NCI-H526 treated with DMSO at 0.1 percent for 48 hours (cell line): Measurements from ENCODE around the gene SMYD3.
"Not testable (repeated sequence)": the region's sequence is repeated elsewhere in the genome, so short reads cannot be mapped to it uniquely, and the experiment has no call there.

Experiments
- DNase-seq: peaks from one replicate; lab custom pipeline; 2025; lab: John Stamatoyannopoulos, UW

The SMYD3 gene

DNA sequence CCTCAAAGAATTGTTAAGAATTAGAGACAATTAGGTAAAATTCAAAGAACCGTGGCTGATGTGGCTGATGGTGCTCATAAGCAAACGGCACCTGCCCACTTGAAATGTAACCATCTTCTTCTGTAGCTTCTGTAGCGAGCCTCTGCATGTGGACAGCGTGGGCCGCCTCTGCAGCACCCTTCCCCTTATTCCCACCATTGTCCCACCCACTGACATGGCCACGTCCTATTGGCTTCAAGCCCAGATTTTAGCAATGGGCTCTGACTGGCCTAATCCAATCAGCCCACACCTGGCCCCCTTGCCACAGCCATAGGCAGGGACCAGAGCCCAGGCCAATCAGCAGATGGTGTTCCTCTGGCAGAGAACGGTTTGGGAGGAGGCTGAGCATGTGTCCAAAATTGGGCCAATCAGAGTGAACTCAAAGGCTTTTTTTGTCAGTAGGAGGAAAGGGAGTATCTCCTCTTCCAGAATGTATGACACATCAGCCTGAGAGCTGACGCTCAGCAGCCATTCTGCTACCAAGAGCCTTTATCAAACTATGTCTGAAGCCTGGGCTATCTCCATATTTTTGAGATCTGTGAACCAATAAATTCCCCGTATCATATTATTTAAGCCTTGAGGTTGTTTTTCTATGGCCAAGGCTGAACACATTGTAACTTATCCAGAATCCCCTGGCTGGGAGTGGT lies 518.5 kb downstream of the SMYD3 start:
- no peak for DNase-seq

DNA sequence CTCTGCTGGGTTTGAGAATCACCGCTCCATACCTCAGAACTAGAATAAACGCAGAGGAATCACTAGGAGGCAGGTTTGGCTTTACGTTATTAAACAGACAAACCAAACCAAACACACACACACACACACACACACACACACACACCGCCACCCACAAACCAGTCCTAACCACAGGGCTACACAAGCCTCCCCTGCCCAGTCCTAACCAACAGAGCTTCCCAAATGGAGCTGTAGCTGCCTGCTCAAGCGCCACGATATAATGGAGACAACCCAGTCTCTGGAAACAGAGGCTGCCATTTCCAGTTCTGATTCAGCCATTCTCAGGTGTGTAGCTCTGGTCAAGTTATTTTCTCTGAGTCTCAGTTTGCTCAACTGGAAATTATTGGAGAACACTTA lies 519.1 kb downstream of the SMYD3 start:
- DNase-seq, result no peak

DNA sequence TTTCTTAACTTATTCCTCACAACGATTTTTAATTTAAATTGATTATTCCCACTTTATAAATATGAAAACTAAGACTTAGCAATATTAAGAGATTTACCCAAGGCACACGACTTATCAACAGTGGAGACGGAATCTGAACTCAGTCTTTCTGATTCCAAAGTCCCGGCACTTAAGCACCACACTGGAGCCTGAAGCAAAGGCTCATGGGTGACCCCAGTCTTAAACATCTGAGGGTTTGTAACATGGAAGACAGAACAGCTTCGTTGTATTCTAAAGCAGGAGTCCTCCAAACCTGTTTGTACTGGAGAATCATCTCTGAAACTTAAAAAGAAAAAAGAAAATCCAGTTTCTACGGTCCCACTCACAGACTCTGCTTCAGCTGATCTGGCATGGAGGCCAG lies 519.5 kb downstream of the SMYD3 start:
- DNase-seq, result no peak

DNA sequence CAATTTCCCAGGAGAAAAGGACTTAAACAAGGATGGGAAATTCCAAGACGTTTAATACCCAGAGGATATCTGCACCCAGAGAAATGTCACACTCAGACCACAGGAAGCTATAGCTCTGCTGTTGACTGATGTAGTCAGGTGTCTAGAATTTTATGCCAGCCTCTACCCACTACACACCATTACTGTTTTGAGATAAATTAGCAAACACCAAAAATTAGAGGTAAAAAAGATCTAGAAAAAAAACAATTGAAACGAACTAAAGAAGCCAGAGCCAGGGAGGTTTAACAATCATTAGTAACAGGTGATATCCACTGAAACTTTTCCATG lies 519.9 kb downstream of the SMYD3 start:
- peak; percentile 35 for DNase-seq

DNA sequence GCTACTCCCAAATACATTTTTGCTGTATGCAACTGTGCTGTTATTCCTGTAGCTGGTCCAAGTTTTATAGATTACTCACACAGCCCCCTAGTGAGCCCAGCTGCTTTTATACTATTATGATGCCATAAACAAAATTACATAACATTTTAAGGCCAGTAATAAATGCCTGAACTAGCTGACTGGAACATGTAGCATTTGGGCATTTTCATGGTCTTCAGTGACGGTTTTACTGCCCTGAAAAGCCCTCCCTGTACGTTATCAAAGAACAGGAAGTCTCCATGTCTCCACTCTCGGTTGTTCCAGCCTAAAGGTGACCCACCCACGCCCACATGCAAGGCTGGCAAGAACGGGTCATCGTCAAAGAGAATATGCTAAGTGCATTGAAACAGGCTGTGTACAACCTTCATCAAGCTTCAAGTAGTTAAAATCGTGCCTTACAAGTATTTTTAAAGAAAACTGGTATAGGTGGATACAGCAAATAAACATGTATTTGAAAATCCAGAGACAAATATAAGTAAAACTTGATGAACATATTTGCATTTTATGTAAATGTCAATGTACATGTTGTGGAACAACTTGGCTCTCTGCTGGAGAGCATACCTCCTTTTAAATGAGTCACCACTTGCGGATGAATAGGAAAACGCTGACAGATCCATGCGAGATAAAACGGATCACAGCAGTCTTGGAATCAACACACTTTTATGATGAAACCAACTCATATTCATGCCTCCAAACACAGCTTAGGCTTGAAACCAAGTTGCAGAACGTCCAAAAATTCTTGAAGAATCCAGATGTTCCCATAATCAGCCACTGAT lies 520.5 kb downstream of the SMYD3 start:
- DNase-seq, result peak; percentile 71

DNA sequence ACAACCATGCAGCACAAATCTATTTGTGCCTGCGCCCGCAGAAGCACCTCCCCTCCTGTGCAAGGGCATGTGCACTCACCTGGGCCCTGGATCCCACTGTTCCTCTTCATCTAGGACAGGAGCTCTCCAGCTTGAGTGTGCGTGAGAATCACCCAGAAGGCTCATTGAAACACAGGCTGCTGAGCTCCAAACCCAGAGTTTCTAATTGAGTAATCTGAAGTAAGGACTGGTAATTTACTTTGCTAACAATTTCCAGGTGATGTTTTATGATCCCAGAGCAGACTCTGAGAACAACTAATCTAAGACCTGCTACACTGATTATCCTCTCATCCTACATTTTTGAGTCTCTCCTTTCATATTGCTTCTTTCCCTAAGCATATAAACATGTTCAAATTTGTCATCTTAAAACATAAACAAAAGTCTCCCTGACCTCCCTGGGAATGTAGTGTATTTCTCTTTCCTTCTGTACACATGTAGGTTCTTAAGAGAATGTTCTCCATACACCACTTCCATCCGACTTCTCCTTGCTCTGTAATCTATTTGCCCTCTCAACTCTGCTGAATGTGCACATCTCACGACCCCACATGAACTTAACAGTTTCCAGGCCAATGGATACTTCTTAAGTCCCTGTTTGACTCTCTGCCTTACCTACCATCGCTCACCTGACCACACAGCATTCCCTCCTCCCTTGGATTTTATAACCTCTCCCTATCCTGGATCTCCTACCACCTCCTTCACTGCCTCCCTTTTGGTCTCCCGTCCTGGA lies 522.5 kb downstream of the SMYD3 start:
- no peak for DNase-seq

DNA sequence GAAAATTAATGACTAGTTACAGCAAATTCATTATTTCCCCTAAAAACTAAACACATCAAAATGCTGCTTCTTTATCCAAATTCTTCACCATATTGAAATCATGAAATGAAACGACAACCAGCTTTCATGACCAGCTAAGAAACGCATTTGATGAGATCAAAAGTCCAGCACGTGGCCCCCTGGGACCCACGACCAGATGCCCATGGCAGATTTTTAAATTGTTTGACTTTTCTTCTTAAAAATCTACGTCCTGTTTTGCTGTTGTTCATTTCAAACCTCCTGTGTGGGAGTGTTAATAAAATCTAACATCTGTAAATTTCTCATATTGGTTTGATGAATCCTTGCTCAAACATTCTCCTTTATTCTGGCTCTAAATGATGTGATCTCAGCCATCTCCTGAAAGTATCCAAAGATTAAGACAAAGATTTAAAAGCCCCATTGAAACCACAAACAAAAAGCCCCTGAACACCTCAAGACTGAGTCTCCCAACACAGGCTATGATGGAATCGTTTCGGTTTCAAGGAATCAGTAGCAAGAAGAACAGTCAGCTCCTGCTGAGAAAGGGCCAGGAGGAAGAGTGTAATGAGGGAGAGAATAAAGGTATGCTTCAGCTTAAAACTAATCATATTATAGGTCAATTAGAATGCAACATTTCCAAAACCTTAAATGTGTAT lies 523.6 kb downstream of the SMYD3 start:
- no peak for DNase-seq

DNA sequence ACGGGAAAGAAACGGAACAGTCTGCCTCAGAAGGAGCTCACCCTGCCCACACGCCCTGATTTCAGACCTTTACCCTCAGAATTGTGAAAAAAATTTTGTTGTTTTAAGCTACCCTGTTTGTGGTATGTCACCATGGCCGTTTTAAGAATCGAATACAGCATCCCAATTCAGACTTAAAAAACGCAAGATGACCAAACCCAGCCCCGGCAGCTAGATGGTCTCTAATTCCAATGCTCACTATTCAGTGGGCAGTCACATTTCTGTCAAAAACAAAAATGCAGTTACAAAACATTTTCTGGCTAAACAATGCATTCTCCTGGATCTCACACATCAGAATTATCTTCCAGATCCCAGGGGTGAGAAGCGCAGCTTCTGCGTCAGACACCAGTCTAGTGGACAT lies 527.5 kb downstream of the SMYD3 start:
- no peak for DNase-seq

DNA sequence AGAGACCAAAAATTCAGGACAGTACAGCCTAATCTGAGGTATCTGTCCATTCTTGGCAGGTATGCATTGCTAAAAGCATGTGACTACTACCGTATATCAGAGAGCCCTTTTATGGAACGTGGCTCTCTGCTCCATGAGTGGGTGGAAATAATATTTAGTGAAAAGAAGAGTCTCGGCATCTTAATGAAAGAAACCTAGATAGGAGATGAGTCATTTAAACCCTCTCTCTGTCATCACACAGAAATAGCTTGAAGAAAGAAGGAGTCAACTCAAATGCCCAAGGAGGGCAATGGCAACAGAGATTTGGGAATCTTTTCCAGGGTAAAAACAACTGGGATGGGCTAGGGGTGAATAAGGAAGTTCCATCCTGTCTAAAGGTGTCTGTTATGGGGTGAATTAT lies 528.2 kb downstream of the SMYD3 start:
- DNase-seq, result no peak

DNA sequence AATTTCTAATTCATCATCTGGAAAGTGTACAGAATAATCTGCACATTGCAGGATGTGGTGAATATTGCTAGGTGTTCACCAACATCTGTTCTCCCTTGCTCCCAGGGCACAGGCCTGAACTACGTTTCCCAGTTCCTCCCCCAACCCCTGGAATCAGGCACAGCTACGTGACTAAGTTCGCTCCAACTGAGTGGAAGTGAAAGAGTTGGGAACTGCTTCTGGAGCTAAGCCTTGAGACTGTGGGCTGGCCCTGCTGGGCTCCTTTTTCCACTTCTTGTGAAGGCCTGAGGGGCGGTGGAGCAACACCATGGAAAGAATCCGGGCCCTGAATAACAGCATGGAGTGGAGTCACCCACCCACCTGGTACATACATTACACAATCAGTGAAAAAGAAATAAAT lies 534.6 kb downstream of the SMYD3 start:
- no peak for DNase-seq

DNA sequence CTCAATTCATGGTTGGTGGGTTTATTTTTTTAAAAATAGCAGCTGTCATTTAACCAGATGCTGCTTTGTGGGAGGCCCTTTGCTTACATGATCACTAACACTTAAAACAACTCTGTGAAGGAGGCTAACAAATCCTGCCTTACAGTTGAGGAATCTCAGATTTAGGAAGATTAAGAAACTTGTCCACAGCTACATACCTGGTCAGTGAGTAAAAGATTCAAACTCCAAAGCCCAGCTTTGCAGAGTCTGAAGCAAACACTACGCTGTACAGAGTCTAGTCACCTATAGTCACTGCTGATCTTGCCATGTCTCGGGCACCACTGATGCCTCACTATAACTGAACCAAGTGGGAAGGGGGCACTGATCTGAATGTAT lies 535.4 kb downstream of the SMYD3 start:
- no peak for DNase-seq

DNA sequence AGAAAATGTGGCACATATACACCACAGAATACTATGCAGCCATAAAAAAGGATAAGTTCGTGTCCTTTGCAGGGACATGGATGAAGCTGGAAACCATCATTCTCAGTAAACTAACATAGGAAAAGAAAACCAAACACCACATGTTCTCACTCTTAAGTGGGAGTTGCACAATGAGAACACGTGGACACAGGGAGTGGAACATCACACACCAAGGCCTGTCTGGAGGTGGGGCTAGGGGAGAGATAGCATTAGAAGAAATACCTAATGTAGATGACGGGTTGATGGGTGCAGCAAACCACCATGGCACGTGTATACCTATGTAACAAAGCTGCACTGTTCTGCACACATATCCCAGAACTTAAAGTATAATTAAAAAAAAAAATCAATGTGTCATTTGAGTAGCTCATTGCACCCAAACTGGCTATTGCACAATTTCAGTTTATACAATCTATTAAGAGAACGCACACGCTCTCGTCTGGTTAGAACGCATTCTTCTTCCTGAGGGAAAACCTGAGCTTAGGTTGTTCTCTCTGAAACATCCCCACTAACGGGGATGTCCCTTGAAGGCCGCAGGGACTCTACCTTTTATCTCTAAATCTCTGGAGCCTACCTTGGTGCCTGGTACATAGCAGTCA lies 535.9 kb downstream of the SMYD3 start:
- DNase-seq, result not testable (repeated sequence)

DNA sequence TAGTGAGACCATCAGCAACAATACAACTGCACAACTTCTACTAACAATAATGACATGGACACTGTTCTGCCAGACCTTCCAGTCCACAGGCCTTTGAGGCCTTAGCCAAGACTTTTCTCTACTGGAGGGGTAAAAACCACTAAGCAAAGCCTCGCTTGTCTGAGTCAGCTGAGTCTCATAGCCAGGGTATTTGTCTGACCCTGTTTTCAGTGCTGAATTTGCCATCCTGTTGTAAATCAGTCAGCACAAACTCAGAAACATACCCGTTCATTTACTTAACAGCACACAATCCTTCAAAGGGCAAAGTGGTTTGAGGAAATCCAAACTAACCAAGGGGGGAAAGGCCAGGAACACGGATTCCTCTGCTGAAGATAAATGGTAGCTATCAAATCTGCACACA lies 537.8 kb downstream of the SMYD3 start:
- no peak for DNase-seq

DNA sequence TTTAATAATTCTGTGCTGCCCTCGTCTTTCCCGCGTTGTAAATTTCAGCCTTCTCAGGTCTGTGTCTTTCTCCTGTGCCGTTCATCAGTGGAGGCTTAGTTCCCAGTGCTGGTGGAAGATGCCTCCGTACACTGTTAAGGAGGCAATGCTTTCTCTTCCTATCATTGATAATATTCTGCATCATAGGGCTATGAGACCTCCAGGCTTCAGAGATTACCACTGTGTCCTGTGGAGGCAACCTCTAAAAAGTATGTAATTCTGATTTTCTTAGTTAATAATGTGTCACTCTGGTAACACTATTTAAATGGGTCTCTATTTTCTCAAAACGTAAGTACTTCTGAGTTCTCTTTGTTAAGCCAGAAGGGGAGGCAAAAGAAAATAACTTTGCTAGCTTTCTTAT lies 538.3 kb downstream of the SMYD3 start:
- DNase-seq, result no peak

DNA sequence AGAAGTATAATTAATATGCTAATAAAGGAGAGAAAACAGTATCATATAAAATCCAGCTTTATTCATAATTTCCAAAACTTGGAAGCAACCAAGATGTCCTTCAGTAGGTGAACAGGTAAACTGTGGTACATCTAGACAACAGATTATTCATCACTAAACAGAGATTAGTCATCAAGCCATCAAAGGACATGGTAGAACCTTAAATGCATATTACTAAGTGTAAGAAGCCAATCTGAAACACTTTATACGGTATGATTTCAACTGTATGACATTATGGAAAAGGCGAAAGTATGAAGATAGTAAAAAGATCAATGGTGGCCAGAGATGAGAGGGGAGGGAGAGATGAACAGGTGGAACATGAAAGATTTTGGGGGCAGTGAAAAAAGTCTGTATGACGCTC lies 541.7 kb downstream of the SMYD3 start:
- no peak for DNase-seq

DNA sequence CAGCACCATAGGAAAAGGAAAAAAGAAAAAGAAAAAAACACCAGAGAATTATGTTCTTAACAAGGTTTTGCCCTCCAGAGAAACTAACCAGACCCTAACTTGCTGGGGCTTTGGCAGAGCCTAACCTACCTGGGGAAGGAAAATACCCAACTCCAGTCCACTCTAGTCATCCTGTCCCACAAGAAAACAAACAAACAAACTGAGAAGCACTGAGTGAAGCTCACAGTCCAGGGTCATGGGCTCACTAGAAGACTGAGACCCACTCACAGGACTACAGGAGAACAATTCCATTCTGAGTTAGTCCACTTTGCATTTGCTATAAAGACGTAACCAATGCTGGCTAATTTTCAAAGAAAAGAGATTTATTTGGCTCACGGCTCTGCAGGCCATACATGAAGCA lies 543.4 kb downstream of the SMYD3 start:
- DNase-seq, result no peak

DNA sequence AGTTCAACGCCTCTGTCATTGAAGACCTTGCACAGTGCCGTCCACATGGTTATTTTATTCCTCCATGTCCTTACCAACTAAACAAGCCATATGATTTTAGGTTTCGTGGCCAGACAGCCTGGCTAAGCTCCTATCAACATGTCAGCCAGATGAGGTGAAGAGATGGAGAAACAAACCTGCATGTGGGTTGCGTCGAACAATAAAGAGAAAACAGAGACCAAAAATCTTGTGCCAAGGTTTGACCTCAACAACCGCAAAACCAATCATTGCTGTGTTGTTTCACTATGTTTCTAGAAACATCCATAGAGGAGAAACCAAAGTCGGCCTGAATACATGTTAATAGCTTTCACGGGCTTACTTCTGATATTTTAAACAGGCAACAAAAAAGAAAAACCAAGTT lies 544.6 kb downstream of the SMYD3 start:
- DNase-seq, result no peak

DNA sequence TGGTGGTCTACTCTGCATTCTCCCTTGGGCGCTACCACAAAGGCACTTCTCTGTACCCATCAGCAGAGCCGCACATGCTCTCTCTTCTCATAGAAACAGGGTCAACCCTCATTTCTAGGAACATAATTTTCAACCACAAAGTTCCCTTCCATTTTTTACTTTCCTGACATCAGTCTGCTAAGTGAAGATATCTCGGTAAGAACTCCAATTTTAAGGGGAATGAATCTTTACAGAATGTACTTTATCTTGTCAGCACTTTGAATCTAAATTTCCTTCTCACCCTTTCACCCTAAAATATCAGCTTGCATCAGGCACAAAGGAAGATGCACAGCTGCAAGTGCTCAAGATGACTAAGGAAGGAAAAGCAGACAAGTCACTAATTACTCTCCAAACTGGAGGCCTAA lies 545.9 kb downstream of the SMYD3 start:
- no peak for DNase-seq

DNA sequence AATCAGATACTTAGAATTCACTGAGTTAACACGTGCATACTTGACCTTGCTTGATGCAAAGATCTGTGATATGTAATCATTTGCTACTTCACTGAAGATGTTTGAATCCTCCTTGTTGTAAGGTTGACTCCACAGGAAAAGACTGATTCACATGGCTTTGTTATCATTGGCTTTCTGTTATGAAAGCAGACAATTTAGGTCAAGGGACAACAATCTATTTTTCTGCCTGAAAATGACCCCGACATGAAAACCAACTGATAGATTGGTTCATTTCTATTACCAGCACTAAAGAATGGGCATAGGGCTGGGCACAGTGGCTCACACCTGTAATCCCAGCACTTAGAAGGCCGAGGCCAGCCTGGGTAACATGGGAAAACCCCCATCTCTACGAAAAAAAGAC lies 546.9 kb downstream of the SMYD3 start:
- DNase-seq, result no peak

DNA sequence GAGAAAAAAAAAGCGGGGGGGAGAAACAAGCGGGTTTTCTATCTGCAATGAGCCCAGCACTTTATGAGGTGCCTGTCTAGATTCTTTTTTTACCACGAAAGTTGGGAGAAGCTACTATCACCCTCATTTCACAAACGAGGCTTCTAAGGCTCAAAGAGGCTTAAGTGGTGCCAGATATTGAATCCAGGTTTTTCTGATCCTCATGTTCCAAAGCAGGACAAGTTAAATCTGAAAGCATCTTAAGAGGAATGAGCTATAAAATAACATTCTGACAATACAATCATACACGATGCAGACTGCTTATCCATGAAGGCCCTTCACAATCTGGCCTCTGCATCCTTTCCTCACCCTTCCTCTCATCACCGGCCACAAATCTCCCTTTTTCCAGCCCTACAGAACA lies 549.1 kb downstream of the SMYD3 start:
- DNase-seq, result no peak

DNA sequence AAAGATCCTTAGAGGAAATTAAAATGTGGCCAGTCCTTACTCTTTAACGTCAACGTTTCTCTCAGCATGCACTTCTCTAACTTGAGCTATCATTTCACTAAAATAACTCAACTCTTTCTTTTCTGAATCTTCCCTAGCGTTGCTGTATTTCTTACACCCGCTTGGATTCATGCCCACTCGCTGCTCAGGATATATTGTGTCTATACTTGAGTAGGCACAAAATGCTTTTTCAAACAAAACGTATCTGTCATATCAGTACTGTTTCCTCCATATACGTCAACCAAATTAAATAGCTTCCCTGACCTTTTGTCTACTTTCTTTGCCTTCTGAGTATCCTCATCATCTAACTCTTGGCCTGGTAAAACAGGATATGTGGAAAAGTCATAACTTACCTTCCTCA lies 549.7 kb downstream of the SMYD3 start:
- no peak for DNase-seq

DNA sequence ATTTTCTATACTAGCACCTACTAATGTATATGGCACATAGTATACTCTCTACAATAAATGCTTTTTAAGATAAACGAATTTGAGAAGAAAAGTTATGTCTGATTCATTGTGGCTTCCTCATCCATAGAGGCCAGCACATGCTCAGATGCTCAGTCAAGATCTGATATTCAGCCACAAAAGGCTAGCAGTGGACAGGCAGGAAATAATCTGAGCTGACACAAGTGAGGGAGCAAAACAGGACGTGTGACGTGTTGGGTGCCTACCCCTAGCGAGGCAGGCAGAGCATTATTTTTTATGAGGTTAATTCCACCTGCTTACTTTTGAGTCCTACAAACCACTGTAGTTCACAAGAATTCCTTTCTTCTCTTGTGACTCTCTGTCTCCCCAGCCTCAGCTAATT lies 550.9 kb downstream of the SMYD3 start:
- DNase-seq, result no peak
